ENCODE results near the gene PLEKHA8.
A peak's percentile ranks its signal among the peaks of the same experiment; 100 is the strongest.

PLEKHA8 gene

GRCh38 chr7:30163231-30163894 lies 135.2 kb downstream of the PLEKHA8 start:
- DNase-seq = peak; percentile 51
- peaks cover 28% of the 10 kb centered on the region for H3K4me1 ChIP-seq (ENCODE audit: low read length)
- H3K36me3 ChIP-seq (replicated peaks; ENCODE audit: insufficient read depth, low read length) = no peaks in the 10 kb centered on the region
- H3K27me3 ChIP-seq (replicated peaks; ENCODE audit: insufficient read depth, low read length) = no peaks in the 10 kb centered on the region
- peak overlapping the region; percentile 5; the same call in 1 of the 2 replicates for H2AFZ ChIP-seq (ENCODE audit: low read length)
- H3K9me2 ChIP-seq (replicated peaks; ENCODE audit: insufficient read depth, low read length) = no peaks in the 10 kb centered on the region
- H4K20me1 ChIP-seq (ENCODE audit: insufficient read depth, low read length) = no peaks in the 10 kb centered on the region
- no peaks in the 10 kb centered on the region; the same call in 1 of the 2 replicates for H3F3A ChIP-seq (ENCODE audit: insufficient read depth, low read length)
- H3K79me2 ChIP-seq (ENCODE audit: low read length) = no peaks in the 10 kb centered on the region
- no peaks in the 10 kb centered on the region for H3K9me3 ChIP-seq (replicated peaks; ENCODE audit: insufficient read depth, low read length)
- no peak overlapping the region for H3K4me3 ChIP-seq (ENCODE audit: low read length)
- H3K27ac ChIP-seq (ENCODE audit: low read length) = peak overlapping the region; percentile 18; the same call in 1 of the 2 replicates
- peak overlapping the region; percentile 40 for H3K4me2 ChIP-seq (ENCODE audit: low read depth, low read length)
- no peak overlapping the region; the same call in 1 of the 2 replicates for H3K9ac ChIP-seq (ENCODE audit: low read length)
- no peak for TF ChIP-seq EZH2phosphoT487 (IDR thresholded peaks at IDR 0.05; ENCODE audit: low read length)
- TF ChIP-seq, protein P1, sequence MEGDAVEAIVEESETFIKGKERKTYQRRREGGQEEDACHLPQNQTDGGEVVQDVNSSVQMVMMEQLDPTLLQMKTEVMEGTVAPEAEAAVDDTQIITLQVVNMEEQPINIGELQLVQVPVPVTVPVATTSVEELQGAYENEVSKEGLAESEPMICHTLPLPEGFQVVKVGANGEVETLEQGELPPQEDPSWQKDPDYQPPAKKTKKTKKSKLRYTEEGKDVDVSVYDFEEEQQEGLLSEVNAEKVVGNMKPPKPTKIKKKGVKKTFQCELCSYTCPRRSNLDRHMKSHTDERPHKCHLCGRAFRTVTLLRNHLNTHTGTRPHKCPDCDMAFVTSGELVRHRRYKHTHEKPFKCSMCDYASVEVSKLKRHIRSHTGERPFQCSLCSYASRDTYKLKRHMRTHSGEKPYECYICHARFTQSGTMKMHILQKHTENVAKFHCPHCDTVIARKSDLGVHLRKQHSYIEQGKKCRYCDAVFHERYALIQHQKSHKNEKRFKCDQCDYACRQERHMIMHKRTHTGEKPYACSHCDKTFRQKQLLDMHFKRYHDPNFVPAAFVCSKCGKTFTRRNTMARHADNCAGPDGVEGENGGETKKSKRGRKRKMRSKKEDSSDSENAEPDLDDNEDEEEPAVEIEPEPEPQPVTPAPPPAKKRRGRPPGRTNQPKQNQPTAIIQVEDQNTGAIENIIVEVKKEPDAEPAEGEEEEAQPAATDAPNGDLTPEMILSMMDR (IDR thresholded peaks at IDR 0.05; ENCODE audit: low read length) = no peak
- no peak for TF ChIP-seq EZH2 (optimal IDR thresholded peaks at IDR 0.05; ENCODE audit: low read depth, low read length)

GRCh38 chr7:30164567-30164966 lies 136.4 kb downstream of the PLEKHA8 start:
- DNase-seq = peak; percentile 63
- Histone ChIP-seq H2AFZ (ENCODE audit: low read length) (no peak overlapping the region), H3K4me3 (ENCODE audit: low read length) (no peak overlapping the region), H3K4me2 (ENCODE audit: low read depth, low read length) (no peak overlapping the region), H3K9me3 (replicated peaks; ENCODE audit: insufficient read depth, low read length) (no peaks in the 10 kb centered on the region), H3K79me2 (ENCODE audit: low read length) (no peaks in the 10 kb centered on the region), H3K36me3 (replicated peaks; ENCODE audit: insufficient read depth, low read length) (no peaks in the 10 kb centered on the region), H3F3A (ENCODE audit: insufficient read depth, low read length) (no peaks in the 10 kb centered on the region; the same call in 1 of the 2 replicates), H3K27ac (ENCODE audit: low read length) (no peak overlapping the region), H3K9me2 (replicated peaks; ENCODE audit: insufficient read depth, low read length) (no peaks in the 10 kb centered on the region), H3K27me3 (replicated peaks; ENCODE audit: insufficient read depth, low read length) (no peaks in the 10 kb centered on the region), H3K4me1 (ENCODE audit: low read length) (peaks cover 26% of the 10 kb centered on the region), H4K20me1 (ENCODE audit: insufficient read depth, low read length) (no peaks in the 10 kb centered on the region), H3K9ac (ENCODE audit: low read length) (no peak overlapping the region)
- TF ChIP-seq EZH2 (optimal IDR thresholded peaks at IDR 0.05; ENCODE audit: low read depth, low read length) (no peak), EZH2phosphoT487 (IDR thresholded peaks at IDR 0.05; ENCODE audit: low read length) (no peak)
- TF ChIP-seq, protein P1 (IDR thresholded peaks at IDR 0.05; ENCODE audit: low read length) = peak; percentile 70

GRCh38 chr7:30165590-30165989 lies 137.4 kb downstream of the PLEKHA8 start:
- H2AFZ ChIP-seq (ENCODE audit: low read length) = no peak overlapping the region
- H3K27me3 ChIP-seq (replicated peaks; ENCODE audit: insufficient read depth, low read length) = no peaks in the 10 kb centered on the region
- H3K79me2 ChIP-seq (ENCODE audit: low read length) = no peaks in the 10 kb centered on the region
- H3K9ac ChIP-seq (ENCODE audit: low read length) = no peak overlapping the region
- no peak overlapping the region for H3K27ac ChIP-seq (ENCODE audit: low read length)
- no peaks in the 10 kb centered on the region for H3K9me3 ChIP-seq (replicated peaks; ENCODE audit: insufficient read depth, low read length)
- TF ChIP-seq EZH2 (optimal IDR thresholded peaks at IDR 0.05; ENCODE audit: low read depth, low read length) (no peak), EZH2phosphoT487 (IDR thresholded peaks at IDR 0.05; ENCODE audit: low read length) (no peak)
- TF ChIP-seq, protein P1 (IDR thresholded peaks at IDR 0.05; ENCODE audit: low read length) = no peak
- no peaks in the 10 kb centered on the region; the same call in 1 of the 2 replicates for H3F3A ChIP-seq (ENCODE audit: insufficient read depth, low read length)
- H3K9me2 ChIP-seq (replicated peaks; ENCODE audit: insufficient read depth, low read length) = no peaks in the 10 kb centered on the region
- peaks cover 18% of the 10 kb centered on the region for H3K4me1 ChIP-seq (ENCODE audit: low read length)
- H3K4me3 ChIP-seq (ENCODE audit: low read length) = no peak overlapping the region
- H3K36me3 ChIP-seq (replicated peaks; ENCODE audit: insufficient read depth, low read length) = no peaks in the 10 kb centered on the region
- H4K20me1 ChIP-seq (ENCODE audit: insufficient read depth, low read length) = no peaks in the 10 kb centered on the region
- H3K4me2 ChIP-seq (ENCODE audit: low read depth, low read length) = no peak overlapping the region
- no peak for DNase-seq
